CD4-positive, alpha-beta T cell (primary cell): Measurements from ENCODE around the gene GALNT1. TPM values are rescaled to one million over a fixed set of nuclear protein-coding genes. Genes with fewer than 3 reads are reported as not detected.

ENCODE experiments used
- ATAC-seq: fragments of 200-7000 bp; cut with Tn5 transposase; one replicate; pipeline ENCODE4 v1.10.0; 2022; ENCODE audit warnings: mild to moderate bottlenecking; ENCODE audit not compliant: poor library complexity
- CTCF ChIA-PET: fragments of 350-600 bp; sonication (Branson Sonifier 250); formaldehyde crosslinking; loops from one replicate; lab custom pipeline; 2021; ENCODE audit warnings: antibody characterized with exemption, inconsistent platforms; lab: Charles Lee
- POLR2A ChIA-PET: fragments of 350-600 bp; sonication (Branson Sonifier 250); formaldehyde crosslinking; loops from one replicate; lab custom pipeline; 2021; ENCODE audit warnings: antibody characterized with exemption, inconsistent platforms; lab: Charles Lee
- DNase-seq, 14 experiments: peaks; one replicate each; pipeline ENCODE4 v3.0.0-alpha.2; 2013 to 2020; ENCODE audit warnings: mixed read lengths in 2 of 14
- H3K27ac ChIP-seq, 2 donors: one replicate each; pipeline versions ENCODE4 v1.5.1 to v1.7.0; 2013; ENCODE audit warnings: low read length in 2 of 2, low read depth in 1 of 2, mild to moderate bottlenecking in 1 of 2
- H3K27me3 ChIP-seq, 2 experiments: 1 replicate in 1 of 2; 2 replicates in 1 of 2; pipeline versions ENCODE4 v1.6.1 to v1.7.0; 2013; ENCODE audit warnings: low read length in 2 of 2, control low read depth in 1 of 2, mild to moderate bottlenecking in 1 of 2, moderate library complexity in 1 of 2; ENCODE audit not compliant: insufficient read depth in 2 of 2, control insufficient read depth in 1 of 2
- H3K36me3 ChIP-seq: one replicate; pipeline ENCODE4 v1.6.1; 2013; ENCODE audit warnings: low read length, control low read depth; ENCODE audit not compliant: insufficient read depth
- H3K4me1 ChIP-seq: one replicate; pipeline ENCODE4 v1.6.1; 2013; ENCODE audit warnings: low read length, control low read depth; ENCODE audit not compliant: insufficient read depth
- H3K4me3 ChIP-seq: one replicate; pipeline ENCODE4 v1.5.1; 2013; ENCODE audit warnings: mild to moderate bottlenecking, low read length, moderate library complexity
- H3K9me3 ChIP-seq, 2 experiments: 1 replicate in 1 of 2; 2 replicates in 1 of 2; pipeline versions ENCODE4 v1.6.1 to v1.7.0; 2013; ENCODE audit warnings: low read length in 2 of 2, mild to moderate bottlenecking in 2 of 2, control low read depth in 1 of 2, moderate library complexity in 1 of 2; ENCODE audit not compliant: control insufficient read depth in 1 of 2, insufficient read depth in 1 of 2
- H3K27ac Mint-ChIP-seq: one replicate; pipeline ENCODE4 v1.8.0; 2020; ENCODE audit warnings: mixed read lengths
- H3K27me3 Mint-ChIP-seq: one replicate; pipeline ENCODE4 v1.8.0; 2021; ENCODE audit warnings: mixed read lengths
- H3K36me3 Mint-ChIP-seq: one replicate; pipeline ENCODE4 v1.8.0; 2021; ENCODE audit warnings: low read depth, mixed read lengths
- H3K4me1 Mint-ChIP-seq: one replicate; pipeline ENCODE4 v1.8.0; 2021; ENCODE audit warnings: low read depth, mixed read lengths
- H3K4me3 Mint-ChIP-seq: one replicate; pipeline ENCODE4 v1.8.0; 2020; ENCODE audit warnings: mild to moderate bottlenecking, mixed read lengths
- H3K9me3 Mint-ChIP-seq: one replicate; pipeline ENCODE4 v1.8.0; 2020; ENCODE audit warnings: mixed read lengths
- CTCF ChIP-seq: fragments of 200-600 bp; IDR thresholded peaks from one replicate; pipeline ENCODE4 v1.8.0; 2022; ENCODE audit warnings: antibody characterized with exemption, mild to moderate bottlenecking
- intact Hi-C, 2 experiments: fragments of 100-400 bp; cut with DNase I in 1 of 2; cut with micrococcal nuclease in 1 of 2; formaldehyde crosslinking; loops; one replicate each; pipeline versions ENCODE4 v1.15.1 to v1.9.0; 2023 to 2025; cut with DNase I, micrococcal nuclease
- total RNA-seq, 174 experiments: library from RNA in 2 of 174; stranded (reverse) in 2 of 174; gene quantifications; one replicate each; pipeline ENCODE4 v1.2.3 and lab custom pipeline; 2021 to 2026

The GALNT1 gene
- total RNA-seq, 2 experiments from 2014 or later = 16.1 to 17.9 TPM

DNA sequence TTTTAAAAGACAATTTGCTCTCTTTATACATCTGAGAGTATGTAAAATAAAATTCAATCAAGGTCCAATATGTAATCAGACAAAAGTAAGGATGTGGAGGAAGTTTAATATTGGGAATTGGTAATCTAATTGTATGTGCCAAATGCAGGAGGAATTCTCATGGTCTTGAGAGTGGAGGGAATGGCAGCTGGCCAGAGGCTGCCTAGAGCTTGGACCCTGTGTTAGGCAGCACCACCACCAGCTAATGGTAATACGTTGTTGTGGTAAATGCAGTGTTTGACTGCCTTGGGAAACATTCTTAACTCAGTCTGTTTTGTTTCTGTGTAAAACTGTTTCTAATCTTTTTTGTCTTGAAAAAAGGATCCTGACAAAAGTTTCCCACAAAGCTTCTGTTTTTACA is 30.0 kb downstream of the GALNT1 start:
- Mint-ChIP-seq H3K4me1 (peaks cover 13% of the 10 kb centered on the region), H3K27ac (no peak overlapping the region), H3K4me3 (no peak overlapping the region), H3K36me3 (no peaks in the 10 kb centered on the region), H3K27me3 (no peaks in the 10 kb centered on the region), H3K9me3 (no peaks in the 10 kb centered on the region)
- no peaks in the 10 kb centered on the region for H3K9me3 ChIP-seq
- POLR2A ChIA-PET = no interaction called here
- H3K27ac ChIP-seq = no peak overlapping the region
- DNase-seq (no peak), ATAC-seq (no peak)
- no peak overlapping the region for H3K4me3 ChIP-seq
- TF ChIP-seq CTCF = no peak
- H3K36me3 ChIP-seq = no peaks in the 10 kb centered on the region
- intact Hi-C loops = no loop called here
- no peaks in the 10 kb centered on the region for H3K27me3 ChIP-seq
- CTCF ChIA-PET = interaction anchor here (1.1 to 1.2 kb wide), 2 partner anchors 16 to 23 kb away, joined by 3 read pairs; no protein-coding TSS in a partner anchor
- peaks cover under 1% of the 10 kb centered on the region for H3K4me1 ChIP-seq

DNA sequence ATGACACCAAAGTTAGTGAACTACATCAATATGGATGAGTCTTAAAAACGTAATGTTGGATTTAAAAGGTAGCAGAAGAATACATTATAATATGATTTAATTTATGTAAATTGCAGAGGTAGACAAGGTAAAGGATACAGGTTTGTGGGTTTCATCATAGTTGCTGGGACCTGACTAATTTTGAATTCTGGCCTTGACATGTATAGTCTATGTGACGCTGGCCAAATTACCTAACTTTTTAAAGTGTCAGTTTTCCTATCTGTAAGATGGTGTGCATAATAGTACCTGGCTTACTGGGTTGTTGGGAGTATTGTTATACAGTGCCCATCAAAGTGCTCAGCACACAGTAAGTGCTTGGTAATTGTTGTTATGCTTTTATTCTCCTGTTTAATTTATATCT is 34.5 kb downstream of the GALNT1 start:
- peaks cover 6% of the 10 kb centered on the region for H3K4me1 Mint-ChIP-seq
- H3K36me3 ChIP-seq = no peaks in the 10 kb centered on the region
- peak overlapping the region; percentile 16 to 66 for H3K27ac ChIP-seq
- TF ChIP-seq CTCF = no peak
- DNase-seq (no peak), ATAC-seq (no peak)
- no peaks in the 10 kb centered on the region for H3K27me3 ChIP-seq
- intact Hi-C loops = loop anchor here (5.0 kb wide), 3 partner anchors 34 to 51 kb away; partner anchors contain the start of gene GALNT1 (in 1 of the 2)
- H3K4me1 ChIP-seq = peaks cover 6% of the 10 kb centered on the region
- no peaks in the 10 kb centered on the region for H3K9me3 ChIP-seq
- no peaks in the 10 kb centered on the region for H3K36me3 Mint-ChIP-seq
- no peak overlapping the region for H3K27ac Mint-ChIP-seq
- no peaks in the 10 kb centered on the region for H3K9me3 Mint-ChIP-seq
- ChIA-PET POLR2A (interaction anchor here (0.6 to 1.6 kb wide), 5 partner anchors 34 to 118 kb away, joined by 3 to 11 read pairs (median 3); partner anchors contain the start of genes GALNT1 and INO80C), CTCF (interaction anchor here (0.7 to 2.1 kb wide), 3 partner anchors 27 to 35 kb away, joined by 3 to 5 read pairs (median 5); partner anchors contain the start of gene GALNT1)
- H3K4me3 ChIP-seq = no peak overlapping the region
- no peak overlapping the region for H3K4me3 Mint-ChIP-seq
- H3K27me3 Mint-ChIP-seq = no peaks in the 10 kb centered on the region

DNA sequence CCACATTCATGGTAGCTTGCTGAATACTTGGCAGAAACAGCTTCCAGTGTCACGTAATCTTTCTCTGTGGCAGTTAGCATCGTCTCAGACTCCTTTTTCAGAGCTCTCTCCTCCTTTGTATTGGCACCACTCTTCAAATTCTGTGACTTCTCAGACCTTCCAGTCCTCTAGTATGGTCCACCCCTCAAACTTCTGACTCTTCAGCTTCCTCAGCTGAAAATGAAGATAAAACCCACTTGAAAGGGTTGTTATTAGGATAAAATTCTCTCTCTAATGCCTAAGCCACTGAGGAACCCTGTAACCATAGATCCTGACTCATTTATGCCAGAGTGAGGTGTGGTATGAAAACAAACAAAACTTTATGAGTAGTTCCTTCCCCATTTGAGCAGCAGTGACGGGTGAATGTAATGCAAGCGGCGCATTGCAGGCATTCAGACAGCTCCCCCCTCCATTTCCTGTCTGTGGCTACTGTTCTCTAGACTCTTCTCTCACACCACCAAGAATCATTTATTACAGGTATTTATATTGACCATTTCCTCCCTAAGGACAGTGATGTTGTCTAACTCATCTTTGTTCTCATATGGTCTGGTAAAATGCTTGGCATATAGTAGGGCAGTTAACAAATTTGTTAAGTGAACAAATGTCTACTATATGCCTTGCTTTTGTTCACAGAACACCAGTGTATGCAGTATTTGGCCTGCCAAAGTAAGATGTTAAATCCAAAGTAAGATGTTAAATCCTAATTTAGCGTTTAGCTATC is 35.3 kb downstream of the GALNT1 start:
- Mint-ChIP-seq H3K27me3 (no peaks in the 10 kb centered on the region), H3K27ac (no peak overlapping the region), H3K36me3 (no peaks in the 10 kb centered on the region), H3K4me1 (peaks cover 5% of the 10 kb centered on the region), H3K4me3 (no peak overlapping the region), H3K9me3 (no peaks in the 10 kb centered on the region)
- H3K4me1 ChIP-seq = peaks cover 6% of the 10 kb centered on the region
- intact Hi-C loops = loop anchor here (1.0 to 5.0 kb wide), 4 partner anchors 35 to 50 kb away; partner anchors contain the start of gene GALNT1 (in 2 of the 2)
- ATAC-seq (peak; percentile 93), DNase-seq (peak; percentile 13 to 84 (median 57))
- peak overlapping the region; percentile 4 for H3K4me3 ChIP-seq
- peak overlapping the region; percentile 16 to 66 for H3K27ac ChIP-seq
- no peaks in the 10 kb centered on the region for H3K9me3 ChIP-seq
- no peaks in the 10 kb centered on the region for H3K36me3 ChIP-seq
- ChIA-PET CTCF (interaction anchor here (0.7 to 2.1 kb wide), 4 partner anchors 14 to 36 kb away, joined by 3 to 5 read pairs (median 4); partner anchors contain the start of gene GALNT1), POLR2A (interaction anchor here (0.6 to 1.6 kb wide), 6 partner anchors 35 to 376 kb away, joined by 3 to 11 read pairs (median 4); partner anchors contain the start of genes GALNT1, INO80C and ZNF397)
- no peaks in the 10 kb centered on the region for H3K27me3 ChIP-seq
- no peak for TF ChIP-seq CTCF
